K562 (cell line): ENCODE results near the gene NRM. TPM values are rescaled to one million over a fixed set of nuclear protein-coding genes. Genes with fewer than 3 reads are reported as not detected.

Source experiments
- ATAC-seq: fragments of 200-7000 bp; cut with Tn5 transposase; 3 replicates; pipeline ENCODE4 v1.9.1; 2020; ENCODE audit warnings: moderate library complexity
- BruUV-seq: library from RNA; stranded (reverse); fragments of 400-500 nt; replicated peaks from 2 replicates; lab custom pipeline; 2021; lab: Mats Ljungman, UMichigan
- CTCF ChIA-PET: fragments of 300-600 bp; formaldehyde crosslinking; extraction: SDS; loops from one replicate; lab custom pipeline; 2021; ENCODE audit warnings: low intra/inter-chr PET ratio; lab: Yijun Ruan, JAX
- POLR2A ChIA-PET: fragments of 300-600, 350-650 bp; sonication (Branson Sonifier 250); formaldehyde crosslinking; extraction: SDS; loops from one replicate; lab custom pipeline; 2021; ENCODE audit warnings: antibody characterized with exemption, inconsistent platforms; lab: Yijun Ruan, JAX
- DNase-seq, 4 experiments: peaks; one replicate each; pipeline versions ENCODE4 v3.0.0 to v3.0.0-alpha.2; 2011 to 2018; ENCODE audit warnings: low spot score in 3 of 4, mixed read lengths in 3 of 4; ENCODE audit errors: extremely low read depth in 1 of 4
- FAIRE-seq: peaks from 2 replicates; lab custom pipeline; 2011; peaks lifted over from hg19 to GRCh38; lab: Jason Lieb, UNC
- H2AFZ ChIP-seq: 2 replicates; pipeline ENCODE4 v1.6.0; 2011; ENCODE audit warnings: low read depth, low read length, control low read depth, inconsistent platforms
- H3K27ac ChIP-seq: fragments of 200-600 bp; 3 replicates; pipeline ENCODE4 v1.8.0; 2011; ENCODE audit warnings: low read depth, mild to moderate bottlenecking, control low read depth, inconsistent platforms, low read length, moderate library complexity, mixed read lengths; ENCODE audit errors: extremely low read depth
- H3K27me3 ChIP-seq, 2 experiments: fragments of 300-600 bp in 1 of 2; 2 replicates in 1 of 2; 3 replicates in 1 of 2; pipeline versions ENCODE4 v1.6.0 to v1.8.0; 2011; ENCODE audit warnings: inconsistent platforms in 2 of 2, low read length in 2 of 2, mild to moderate bottlenecking in 1 of 2, mixed read lengths in 1 of 2, moderate library complexity in 1 of 2; ENCODE audit not compliant: control insufficient read depth in 2 of 2, insufficient read depth in 2 of 2
- H3K36me3 ChIP-seq: fragments of 300-600 bp; 3 replicates; pipeline ENCODE4 v1.8.0; 2011; ENCODE audit warnings: mild to moderate bottlenecking, low read length, inconsistent platforms; ENCODE audit not compliant: control insufficient read depth, insufficient read depth
- H3K4me1 ChIP-seq, 2 experiments: fragments of 200-600 bp in 1 of 2; replicated peaks in 1 of 2; 2 replicates in 1 of 2; 3 replicates in 1 of 2; pipeline versions ENCODE4 v1.5.1 to v1.8.0; 2011; ENCODE audit warnings: inconsistent platforms in 2 of 2, low read length in 2 of 2, mild to moderate bottlenecking in 1 of 2, mixed read lengths in 1 of 2, moderate library complexity in 1 of 2; ENCODE audit not compliant: control insufficient read depth in 2 of 2, insufficient read depth in 2 of 2
- H3K4me2 ChIP-seq: 2 replicates; pipeline ENCODE4 v1.6.1; 2011; ENCODE audit warnings: low read length, control low read depth, inconsistent platforms, mixed read lengths; ENCODE audit not compliant: insufficient read depth
- H3K4me3 ChIP-seq: fragments of 200-600 bp; sonication (generic), shearing (Covaris generic); 2 replicates; pipeline ENCODE4 v1.5.1; 2016; ENCODE audit warnings: control low read depth, inconsistent platforms
- H3K79me2 ChIP-seq: fragments of 200-600 bp; 3 replicates; pipeline ENCODE4 v1.8.0; 2011; ENCODE audit warnings: low read length, inconsistent platforms; ENCODE audit not compliant: control insufficient read depth, insufficient read depth
- H3K9ac ChIP-seq, 2 experiments: 2 replicates each; pipeline versions ENCODE4 v1.6.0 to v1.6.1; 2011; ENCODE audit warnings: low read depth in 2 of 2, low read length in 2 of 2, control low read depth in 1 of 2, inconsistent platforms in 1 of 2, mild to moderate bottlenecking in 1 of 2, mixed read lengths in 1 of 2; ENCODE audit not compliant: insufficient read depth in 1 of 2
- H3K9me1 ChIP-seq: one replicate; pipeline ENCODE4 v1.6.0; 2011; ENCODE audit warnings: inconsistent platforms, mild to moderate bottlenecking, low read length, moderate library complexity; ENCODE audit not compliant: control insufficient read depth, insufficient read depth
- H3K9me3 ChIP-seq: replicated peaks from 2 replicates; pipeline ENCODE4 v1.5.1; 2011; ENCODE audit warnings: low read depth, low read length, inconsistent platforms; ENCODE audit not compliant: control insufficient read depth, insufficient read depth
- H4K20me1 ChIP-seq: replicated peaks from 2 replicates; pipeline ENCODE4 v1.6.1; 2011; ENCODE audit warnings: low read length, inconsistent platforms, mixed read lengths; ENCODE audit not compliant: control insufficient read depth, insufficient read depth
- AFF4 ChIP-seq: sonication (generic); formaldehyde crosslinking; IDR thresholded peaks from 2 replicates; pipeline ENCODE4 v1.8.0; 2023; ENCODE audit warnings: mild to moderate bottlenecking, missing genetic modification reagents
- BMI1 ChIP-seq: fragments of 150-350 bp; IDR thresholded peaks from 2 replicates; pipeline ENCODE4 v1.6.1; 2014; ENCODE audit warnings: low read length
- CREB3L1 ChIP-seq: fragments of 450-650 bp; IDR thresholded peaks from 2 replicates; pipeline ENCODE4 v1.6.1; 2014; ENCODE audit warnings: low read depth, mild to moderate bottlenecking, moderate library complexity, borderline replicate concordance
- GABPB1 ChIP-seq: sonication (generic); formaldehyde crosslinking; IDR thresholded peaks from 2 replicates; pipeline ENCODE4 v1.8.0; 2022; ENCODE audit warnings: mild to moderate bottlenecking, missing genetic modification reagents
- GATAD2B ChIP-seq: fragments of 450-650 bp; IDR thresholded peaks from 2 replicates; pipeline ENCODE4 v1.6.1; 2017; ENCODE audit warnings: mild to moderate bottlenecking, borderline replicate concordance
- HBP1 ChIP-seq: fragments of 450-650 bp; formaldehyde crosslinking; IDR thresholded peaks from 2 replicates; pipeline ENCODE4 v1.4.0; 2022; ENCODE audit warnings: missing genetic modification characterization
- NFYB ChIP-seq: IDR thresholded peaks from 2 replicates; pipeline ENCODE4 v1.6.1; 2011; ENCODE audit warnings: mild to moderate bottlenecking, moderate library complexity; ENCODE audit not compliant: insufficient read length; ENCODE audit errors: extremely low read depth
- PATZ1 ChIP-seq: fragments of 250-450 bp; sonication (Bioruptor Pico); IDR thresholded peaks from 2 replicates; pipeline ENCODE4 v1.5.0; 2020; ENCODE audit warnings: mild to moderate bottlenecking, borderline replicate concordance
- POLR2B ChIP-seq: fragments of 450-650 bp; IDR thresholded peaks from 2 replicates; pipeline ENCODE4 v1.6.1; 2018; ENCODE audit warnings: low read depth; ENCODE audit not compliant: partially characterized antibody
- RFX1 ChIP-seq: fragments of 450-650 bp; IDR thresholded peaks from 2 replicates; pipeline ENCODE4 v1.6.1; 2016; ENCODE audit warnings: mild to moderate bottlenecking, moderate library complexity
- TAL1 ChIP-seq: fragments of 450-650 bp; IDR thresholded peaks from 2 replicates; pipeline ENCODE4 v1.6.1; 2016; ENCODE audit warnings: mild to moderate bottlenecking
- ZBTB43 ChIP-seq: sonication (generic); formaldehyde crosslinking; IDR thresholded peaks from 2 replicates; pipeline ENCODE4 v1.8.0; 2023; ENCODE audit warnings: mild to moderate bottlenecking, missing genetic modification reagents
- WGBS: fragments of 100-300 bp; shearing (Covaris generic); methylation state at CpG from one replicate; pipeline ENCODE4 v1.1.6; 2016; ENCODE audit warnings: low coverage, mixed read lengths; ENCODE audit not compliant: insufficient coverage; ENCODE audit errors: missing lambda C conversion rate; 5-methylcytosine and 5-hydroxymethylcytosine counted together
- in situ Hi-C: fragments of 300-500 bp; cut with MboI; formaldehyde crosslinking; loops from 4 replicates; pipeline ENCODE4 v1.15.0; 2018; ENCODE audit warnings: inconsistent platforms, mixed read lengths
- intact Hi-C: fragments of 100-400 bp; cut with micrococcal nuclease; formaldehyde crosslinking; loops from 2 replicates; pipeline ENCODE4 v1.14.2; 2022
- polyA plus RNA-seq, 8 experiments: library from polyadenylated mRNA; depleted of rRNA in 4 of 8; stranded (reverse) in 5 of 8; unstranded in 3 of 8; fragments of >200 nt; fragmentation: Nextera tagmentation in 2 of 8; fragmentation: Illumina TruSeq in 1 of 8; extraction: Ambion mirVana in 2 of 8; extraction: Trizol in 1 of 8; gene quantifications; 2 replicates each; pipeline versions ENCODE4 v1.2.1 to v1.2.3, GENCODE V29; 2011 to 2014; ENCODE audit warnings: inconsistent platforms in 1 of 8, missing spikeins in 1 of 8
- total RNA-seq, 7 experiments: library from RNA; depleted of rRNA in 6 of 7; stranded (reverse); fragments of >200 nt in 6 of 7; fragmentation: Illumina TruSeq in 2 of 7; extraction: Trizol in 2 of 7; gene quantifications; 2 replicates each; pipeline versions ENCODE4 v1.2.1 to v1.2.3, GENCODE V29; 2011 to 2021; ENCODE audit warnings: low replicate concordance in 1 of 7

NRM gene
- total and polyA plus RNA-seq, 9 of the 15 experiments (the other 6 are each of a cell fraction or from before 2014, with no cell fraction given): 9.7 to 58.2 (median 18.1) TPM

- H3K4me2 ChIP-seq: no peak overlapping the region
- H3K9me3 ChIP-seq: no peaks in the 10 kb centered on the region
- in situ Hi-C loops: no loop called here
- no peak overlapping the region for H3K4me3 ChIP-seq
- no peaks in the 10 kb centered on the region for H4K20me1 ChIP-seq
- H3K27ac ChIP-seq: no peak overlapping the region
- H3K9me1 ChIP-seq: no peaks in the 10 kb centered on the region
- DNase-seq (no peak), FAIRE-seq (no peak), ATAC-seq (no peak)
- no peaks in the 10 kb centered on the region for H3K79me2 ChIP-seq
- BruUV-seq: no TSS peak
- POLR2A ChIA-PET: interaction anchor here (1.2 to 23.5 kb wide), 3 partner anchors 8 to 81 kb away, joined by 5 to 524 read pairs (median 6); partner anchors contain the start of genes MDC1 and TUBB
- no peak overlapping the region for H2AFZ ChIP-seq
- H3K36me3 ChIP-seq: peaks cover 13% of the 10 kb centered on the region
- CTCF ChIA-PET: no interaction called here
- 79% methylated on average over 5 of the region's 5 CpGs for WGBS
- H3K27me3 ChIP-seq: no peaks in the 10 kb centered on the region
- H3K9ac ChIP-seq: no peak overlapping the region
- H3K4me1 ChIP-seq: peaks cover 3 to 6% of the 10 kb centered on the region in 2 experiments; a peak in 4 of 5 replicates
- intact Hi-C loops: no loop called here
- TF ChIP-seq HBP1: no peak
- TF ChIP-seq GATAD2B: no peak
- TF ChIP-seq TAL1: no peak
- TF ChIP-seq RFX1: no peak
- no peak for TF ChIP-seq POLR2B
- no peak for TF ChIP-seq BMI1
- TF ChIP-seq ZBTB43 (CRISPR knock-in tag): no peak
- no peak for TF ChIP-seq GABPB1 (CRISPR knock-in tag)
- no peak for TF ChIP-seq AFF4
- TF ChIP-seq CREB3L1: no peak
- no peak for TF ChIP-seq PATZ1 (CRISPR knock-in tag)
- TF ChIP-seq NFYB: no peak
Observed at GRCh38 chr6:30696432-30696831, 5.6 kb upstream of the NRM start.
